CD4-positive, CD25-positive, alpha-beta regulatory T cell (primary cell): ENCODE measurements around the gene FGF5. TPM values are rescaled to one million over a fixed set of nuclear protein-coding genes. Genes with fewer than 3 reads are reported as not detected.

Source experiments
- ATAC-seq, 2 donors: fragments of 150-1000 bp; cut with Tn5 transposase; one replicate each; pipeline ENCODE4 v1.10.0; 2021; ENCODE audit warnings: low read depth in 2 of 2, moderate number of reproducible peaks in 2 of 2, moderate library complexity in 1 of 2
- DNase-seq, 3 donors: peaks; one replicate each; pipeline versions ENCODE4 v3.0.0 to v3.0.0-alpha.2; 2012 to 2022; ENCODE audit warnings: mixed read lengths in 1 of 3
- H3K27ac ChIP-seq: one replicate; pipeline ENCODE4 v1.7.0; 2013; ENCODE audit warnings: mild to moderate bottlenecking, low read length; ENCODE audit not compliant: insufficient read depth, poor library complexity, severe bottlenecking
- H3K27me3 ChIP-seq: one replicate; pipeline ENCODE4 v1.7.0; 2013; ENCODE audit warnings: low read length; ENCODE audit not compliant: control insufficient read depth, insufficient read depth
- H3K36me3 ChIP-seq: one replicate; pipeline ENCODE4 v1.7.0; 2013; ENCODE audit warnings: mild to moderate bottlenecking, low read length, moderate library complexity; ENCODE audit not compliant: control insufficient read depth, insufficient read depth
- H3K4me1 ChIP-seq: 2 replicates; pipeline ENCODE4 v1.7.0; 2013; ENCODE audit warnings: mild to moderate bottlenecking, low read length; ENCODE audit not compliant: insufficient read depth, control insufficient read depth, poor library complexity, severe bottlenecking
- H3K4me3 ChIP-seq: one replicate; pipeline ENCODE4 v1.7.0; 2013; ENCODE audit warnings: low read depth, mild to moderate bottlenecking, low read length, moderate library complexity
- H3K9me3 ChIP-seq, 2 experiments: 1 replicate in 1 of 2; 2 replicates in 1 of 2; pipeline ENCODE4 v1.7.0; 2013; ENCODE audit warnings: low read length in 2 of 2, mild to moderate bottlenecking in 1 of 2, moderate library complexity in 1 of 2; ENCODE audit not compliant: control insufficient read depth in 2 of 2
- H3K27ac Mint-ChIP-seq, 3 donors: one replicate each; pipeline ENCODE4 v1.8.0; 2020 to 2022; ENCODE audit warnings: mild to moderate bottlenecking in 3 of 3, mixed read lengths in 3 of 3, moderate library complexity in 2 of 3
- H3K27me3 Mint-ChIP-seq: one replicate; pipeline ENCODE4 v1.8.0; 2022; ENCODE audit warnings: mild to moderate bottlenecking, mixed read lengths
- H3K36me3 Mint-ChIP-seq: one replicate; pipeline ENCODE4 v1.8.0; 2020; ENCODE audit warnings: mixed read lengths
- H3K4me1 Mint-ChIP-seq, 4 donors: one replicate each; pipeline ENCODE4 v1.8.0; 2020 to 2022; ENCODE audit warnings: mixed read lengths in 4 of 4, mild to moderate bottlenecking in 1 of 4
- H3K4me3 Mint-ChIP-seq, 4 donors: one replicate each; pipeline ENCODE4 v1.8.0; 2020 to 2022; ENCODE audit warnings: mild to moderate bottlenecking in 4 of 4, mixed read lengths in 4 of 4, moderate library complexity in 3 of 4
- H3K9me3 Mint-ChIP-seq, 7 donors: one replicate each; pipeline ENCODE4 v1.8.0; 2020 to 2022; ENCODE audit warnings: mixed read lengths in 7 of 7, mild to moderate bottlenecking in 3 of 7, moderate library complexity in 2 of 7
- polyA plus RNA-seq, 4 donors: library from polyadenylated mRNA; unstranded; fragments of 300-500 nt; fragmentation: Illumina TruSeq; gene quantifications; one replicate each; pipeline ENCODE4 v1.2.3, GENCODE V29; 2021
- total RNA-seq: library from RNA; stranded (reverse); gene quantifications from one replicate; pipeline ENCODE4 v1.2.3, GENCODE V29; 2022

FGF5 gene
- total and polyA plus RNA-seq, 5 donors from 2014 or later, result not detected

- Mint-ChIP-seq H3K27me3 (peaks cover 61% of the 10 kb centered on the region), H3K4me1 (no peaks in the 10 kb centered on the region), H3K36me3 (no peaks in the 10 kb centered on the region), H3K27ac (no peak overlapping the region), H3K4me3 (no peak overlapping the region), H3K9me3 (peaks cover 0 to 6% (median 0%) of the 10 kb centered on the region in 7 donors)
- peaks cover 19% of the 10 kb centered on the region for H3K27me3 ChIP-seq
- no peaks in the 10 kb centered on the region for H3K9me3 ChIP-seq
- ATAC-seq, result no peak
- H3K4me1 ChIP-seq, result no peaks in the 10 kb centered on the region
- no peak for DNase-seq
- no peak overlapping the region for H3K27ac ChIP-seq
- no peak overlapping the region for H3K4me3 ChIP-seq
- no peaks in the 10 kb centered on the region for H3K36me3 ChIP-seq
Observed at GRCh38 chr4:80255329-80256095, 11.0 kb upstream of the FGF5 start.

GRCh38 chr4:80257851-80258250 lies 8.6 kb upstream of the FGF5 start:
- DNase-seq, result no peak
- Mint-ChIP-seq H3K4me1 (no peaks in the 10 kb centered on the region), H3K36me3 (no peaks in the 10 kb centered on the region), H3K4me3 (no peak overlapping the region), H3K9me3 (peaks cover 0 to 6% (median 0%) of the 10 kb centered on the region in 7 donors), H3K27ac (no peak overlapping the region), H3K27me3 (peaks cover 52% of the 10 kb centered on the region)
- Histone ChIP-seq H3K36me3 (no peaks in the 10 kb centered on the region), H3K4me3 (no peak overlapping the region), H3K9me3 (no peaks in the 10 kb centered on the region), H3K4me1 (no peaks in the 10 kb centered on the region), H3K27ac (no peak overlapping the region), H3K27me3 (peaks cover 27% of the 10 kb centered on the region)
- ATAC-seq, result no peak

GRCh38 chr4:80259012-80259411 lies 7.5 kb upstream of the FGF5 start:
- no peaks in the 10 kb centered on the region for H3K4me1 Mint-ChIP-seq
- peaks cover 0 to 6% (median 0%) of the 10 kb centered on the region in 7 donors for H3K9me3 Mint-ChIP-seq
- Histone ChIP-seq H3K36me3 (no peaks in the 10 kb centered on the region), H3K4me1 (no peaks in the 10 kb centered on the region), H3K27me3 (peaks cover 28% of the 10 kb centered on the region), H3K27ac (no peak overlapping the region), H3K4me3 (no peak overlapping the region), H3K9me3 (no peaks in the 10 kb centered on the region)
- peaks cover 51% of the 10 kb centered on the region for H3K27me3 Mint-ChIP-seq
- DNase-seq (no peak), ATAC-seq (no peak)
- H3K27ac Mint-ChIP-seq, result no peak overlapping the region
- no peaks in the 10 kb centered on the region for H3K36me3 Mint-ChIP-seq
- no peak overlapping the region for H3K4me3 Mint-ChIP-seq

GRCh38 chr4:80259817-80260216 lies 6.6 kb upstream of the FGF5 start:
- H3K27ac Mint-ChIP-seq, result no peak overlapping the region
- H3K27me3 Mint-ChIP-seq, result peaks cover 50% of the 10 kb centered on the region
- H3K9me3 ChIP-seq, result no peaks in the 10 kb centered on the region
- H3K27me3 ChIP-seq, result peaks cover 34% of the 10 kb centered on the region
- peaks cover 0 to 6% (median 0%) of the 10 kb centered on the region in 7 donors for H3K9me3 Mint-ChIP-seq
- ATAC-seq (no peak), DNase-seq (no peak)
- H3K4me1 Mint-ChIP-seq, result peaks cover 0 to 2% (median 0%) of the 10 kb centered on the region in 4 donors
- no peaks in the 10 kb centered on the region for H3K36me3 ChIP-seq
- no peaks in the 10 kb centered on the region for H3K36me3 Mint-ChIP-seq
- no peaks in the 10 kb centered on the region for H3K4me1 ChIP-seq
- H3K27ac ChIP-seq, result no peak overlapping the region
- H3K4me3 Mint-ChIP-seq, result no peak overlapping the region
- H3K4me3 ChIP-seq, result no peak overlapping the region

GRCh38 chr4:80261989-80262600 lies 4.4 kb upstream of the FGF5 start:
- peaks cover 34% of the 10 kb centered on the region for H3K27me3 ChIP-seq
- DNase-seq (no peak), ATAC-seq (no peak)
- Mint-ChIP-seq H3K27ac (no peak overlapping the region), H3K4me3 (no peak overlapping the region), H3K4me1 (peaks cover 0 to 22% (median 9%) of the 10 kb centered on the region in 4 donors), H3K36me3 (no peaks in the 10 kb centered on the region), H3K27me3 (peaks cover 64% of the 10 kb centered on the region), H3K9me3 (peaks cover 0 to 2% (median 0%) of the 10 kb centered on the region in 7 donors)
- no peak overlapping the region for H3K27ac ChIP-seq
- H3K4me3 ChIP-seq, result no peak overlapping the region
- no peaks in the 10 kb centered on the region for H3K36me3 ChIP-seq
- H3K9me3 ChIP-seq, result no peaks in the 10 kb centered on the region
- H3K4me1 ChIP-seq, result peaks cover 6% of the 10 kb centered on the region

GRCh38 chr4:80263541-80264351 lies 2.7 kb upstream of the FGF5 start:
- Histone ChIP-seq H3K36me3 (no peaks in the 10 kb centered on the region), H3K9me3 (no peaks in the 10 kb centered on the region), H3K4me3 (no peak overlapping the region), H3K4me1 (peaks cover 6% of the 10 kb centered on the region), H3K27me3 (peaks cover 41% of the 10 kb centered on the region), H3K27ac (no peak overlapping the region)
- peaks cover 60% of the 10 kb centered on the region for H3K27me3 Mint-ChIP-seq
- no peak for ATAC-seq
- H3K9me3 Mint-ChIP-seq, result peaks cover 0 to 2% (median 0%) of the 10 kb centered on the region in 7 donors
- DNase-seq, result no peak
- H3K4me3 Mint-ChIP-seq, result no peak overlapping the region
- no peaks in the 10 kb centered on the region for H3K36me3 Mint-ChIP-seq
- peaks cover 4 to 38% (median 15%) of the 10 kb centered on the region in 4 donors for H3K4me1 Mint-ChIP-seq
- no peak overlapping the region for H3K27ac Mint-ChIP-seq

GRCh38 chr4:80264352-80264647 lies 2.2 kb upstream of the FGF5 start:
- ATAC-seq (no peak), DNase-seq (no peak)
- Mint-ChIP-seq H3K9me3 (peaks cover 0 to 2% (median 0%) of the 10 kb centered on the region in 7 donors), H3K4me1 (peaks cover 4 to 38% (median 15%) of the 10 kb centered on the region in 4 donors), H3K4me3 (no peak overlapping the region), H3K27me3 (peaks cover 60% of the 10 kb centered on the region), H3K36me3 (no peaks in the 10 kb centered on the region), H3K27ac (no peak overlapping the region)
- peaks cover 47% of the 10 kb centered on the region for H3K27me3 ChIP-seq
- H3K4me3 ChIP-seq, result no peak overlapping the region
- H3K36me3 ChIP-seq, result no peaks in the 10 kb centered on the region
- no peaks in the 10 kb centered on the region for H3K9me3 ChIP-seq
- H3K27ac ChIP-seq, result no peak overlapping the region
- peaks cover 6% of the 10 kb centered on the region for H3K4me1 ChIP-seq
